ENCODE data around the gene IL6.

The IL6 gene

GRCh38 chr7:22732556-22733126, 5.6 kb downstream of the IL6 start:
- Histone ChIP-seq H3K27me3 (ENCODE audit: low read length) (no peaks in the 10 kb centered on the region), H3K4me2 (ENCODE audit: low read depth, low read length, poor library complexity, severe bottlenecking) (no peak overlapping the region), H3K27ac (ENCODE audit: low read depth, low read length) (no peak overlapping the region), H4K20me1 (ENCODE audit: low read depth, low read length) (no peaks in the 10 kb centered on the region), H3F3A (ENCODE audit: insufficient read depth) (no peaks in the 10 kb centered on the region), H3K9me3 (ENCODE audit: insufficient read depth, low read length) (no peaks in the 10 kb centered on the region), H3K79me2 (ENCODE audit: insufficient read depth, low read length) (no peaks in the 10 kb centered on the region), H3K36me3 (ENCODE audit: low read length) (no peaks in the 10 kb centered on the region), H3K9me2 (replicated peaks; ENCODE audit: insufficient read depth, low read length) (no peaks in the 10 kb centered on the region), H2AFZ (ENCODE audit: low read depth, low read length, severe bottlenecking) (no peak overlapping the region), H3K4me3 (ENCODE audit: insufficient read depth, low read length, poor library complexity, severe bottlenecking) (no peak overlapping the region), H3K9ac (ENCODE audit: low read length) (no peak overlapping the region)
- TF ChIP-seq CTCF (IDR thresholded peaks at IDR 0.05; ENCODE audit: insufficient read depth, low read length, poor library complexity, severe bottlenecking), result no peak
- TF ChIP-seq EZH2phosphoT487 (conservative IDR thresholded peaks at IDR 0.05; ENCODE audit: low read length), result no peak

DNA sequence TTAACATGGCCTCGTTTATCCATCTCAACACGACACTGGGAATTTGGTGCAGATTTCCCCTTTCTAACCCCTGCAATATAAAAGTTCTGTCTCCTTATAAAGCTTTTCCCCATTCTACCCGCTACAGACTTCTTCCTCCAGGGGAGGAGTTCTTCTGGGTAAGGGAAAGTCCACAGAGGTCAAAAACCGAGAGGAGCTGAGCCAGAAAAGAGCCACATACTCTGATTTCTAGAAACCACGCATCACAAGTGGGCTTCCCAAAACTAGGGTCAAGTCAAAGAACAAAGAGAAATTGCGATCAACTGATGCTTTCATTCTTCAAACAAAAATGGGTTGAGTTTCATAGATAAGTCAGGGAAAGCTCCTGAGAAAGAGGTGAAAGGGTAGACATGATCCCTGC, 6.8 kb downstream of the IL6 start:
- Histone ChIP-seq H3K9ac (ENCODE audit: low read length) (no peak overlapping the region), H3K27ac (ENCODE audit: low read depth, low read length) (no peak overlapping the region), H2AFZ (ENCODE audit: low read depth, low read length, severe bottlenecking) (no peak overlapping the region), H3K36me3 (ENCODE audit: low read length) (no peaks in the 10 kb centered on the region), H3K9me2 (replicated peaks; ENCODE audit: insufficient read depth, low read length) (no peaks in the 10 kb centered on the region), H3K4me2 (ENCODE audit: low read depth, low read length, poor library complexity, severe bottlenecking) (no peak overlapping the region), H3K27me3 (ENCODE audit: low read length) (no peaks in the 10 kb centered on the region), H4K20me1 (ENCODE audit: low read depth, low read length) (no peaks in the 10 kb centered on the region), H3F3A (ENCODE audit: insufficient read depth) (no peaks in the 10 kb centered on the region), H3K4me3 (ENCODE audit: insufficient read depth, low read length, poor library complexity, severe bottlenecking) (no peak overlapping the region), H3K79me2 (ENCODE audit: insufficient read depth, low read length) (no peaks in the 10 kb centered on the region), H3K9me3 (ENCODE audit: insufficient read depth, low read length) (no peaks in the 10 kb centered on the region)
- TF ChIP-seq EZH2phosphoT487 (conservative IDR thresholded peaks at IDR 0.05; ENCODE audit: low read length) (no peak), CTCF (IDR thresholded peaks at IDR 0.05; ENCODE audit: insufficient read depth, low read length, poor library complexity, severe bottlenecking) (no peak)

GRCh38 chr7:22743014-22743413, 16.0 kb downstream of the IL6 start:
- TF ChIP-seq EZH2phosphoT487 (conservative IDR thresholded peaks at IDR 0.05; ENCODE audit: low read length) (no peak), CTCF (IDR thresholded peaks at IDR 0.05; ENCODE audit: insufficient read depth, low read length, poor library complexity, severe bottlenecking) (no peak)

More at GRCh38 chr7:22743014-22743413, 16.0 kb downstream of the IL6 start:
- H3K9me3 ChIP-seq (ENCODE audit: insufficient read depth, low read length), result no peaks in the 10 kb centered on the region
- no peaks in the 10 kb centered on the region for H3K36me3 ChIP-seq (ENCODE audit: low read length)
- no peaks in the 10 kb centered on the region for H3F3A ChIP-seq (ENCODE audit: insufficient read depth)
- no peaks in the 10 kb centered on the region for H3K9me2 ChIP-seq (replicated peaks; ENCODE audit: insufficient read depth, low read length)
- no peak overlapping the region for H3K4me3 ChIP-seq (ENCODE audit: insufficient read depth, low read length, poor library complexity, severe bottlenecking)
- H3K4me2 ChIP-seq (ENCODE audit: low read depth, low read length, poor library complexity, severe bottlenecking), result no peak overlapping the region
- H3K79me2 ChIP-seq (ENCODE audit: insufficient read depth, low read length), result no peaks in the 10 kb centered on the region
- H3K9ac ChIP-seq (ENCODE audit: low read length), result no peak overlapping the region
- no peak overlapping the region for H3K27ac ChIP-seq (ENCODE audit: low read depth, low read length)
- H4K20me1 ChIP-seq (ENCODE audit: low read depth, low read length), result no peaks in the 10 kb centered on the region
- no peaks in the 10 kb centered on the region for H3K27me3 ChIP-seq (ENCODE audit: low read length)
- no peak overlapping the region for H2AFZ ChIP-seq (ENCODE audit: low read depth, low read length, severe bottlenecking)

All from SU-DHL-6 (cell line).